ENCODE data around the gene CLIP2.
"Not testable (repeated sequence)": the region's sequence is repeated elsewhere in the genome, so short reads cannot be mapped to it uniquely, and the experiment has no call there.

CLIP2 gene

DNA sequence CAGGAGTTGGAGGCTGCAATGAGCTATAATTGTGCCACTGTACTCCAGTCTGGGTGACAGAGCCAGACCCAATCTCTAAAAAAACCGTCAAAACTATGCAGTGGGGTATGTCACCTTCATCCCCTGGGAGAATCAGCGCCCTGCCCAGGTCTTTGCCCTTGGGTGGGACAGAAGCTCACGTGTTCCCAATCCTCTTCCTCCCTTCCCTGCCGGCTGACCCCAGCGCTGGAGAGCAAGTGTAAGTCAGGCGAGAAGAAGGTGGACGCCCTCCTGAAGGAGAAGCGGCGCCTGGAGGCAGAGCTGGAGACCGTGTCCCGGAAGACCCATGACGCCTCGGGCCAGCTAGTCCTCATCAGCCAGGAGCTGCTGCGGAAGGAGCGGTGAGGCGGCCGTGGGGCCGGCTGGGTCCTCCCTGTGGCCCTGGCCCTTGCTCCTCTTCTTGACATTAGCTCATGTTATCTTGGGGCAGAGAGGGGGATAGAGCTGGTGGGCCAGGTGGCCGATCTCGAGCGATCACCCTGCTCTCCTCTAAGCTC lies 99.7 kb downstream of the CLIP2 start:
- WGBS, 2 experiments: 95% methylated on average over 21 of the region's 21 CpGs
- Histone ChIP-seq H3K27ac (ENCODE audit: insufficient read depth, low read depth, low read length, poor library complexity, severe bottlenecking) (no peak overlapping the region), H3K27me3 (ENCODE audit: control insufficient read depth, insufficient read depth, low read length, poor library complexity, severe bottlenecking) (no peaks in the 10 kb centered on the region), H3K9me3 (ENCODE audit: control insufficient read depth, low read length) (no peaks in the 10 kb centered on the region), H3K4me3 (ENCODE audit: insufficient read depth, low read depth, low read length) (no peak overlapping the region), H3K36me3 (ENCODE audit: control insufficient read depth, insufficient read depth, low read length) (no peaks in the 10 kb centered on the region), H3K4me1 (ENCODE audit: control insufficient read depth, insufficient read depth, low read length) (no peaks in the 10 kb centered on the region)

DNA sequence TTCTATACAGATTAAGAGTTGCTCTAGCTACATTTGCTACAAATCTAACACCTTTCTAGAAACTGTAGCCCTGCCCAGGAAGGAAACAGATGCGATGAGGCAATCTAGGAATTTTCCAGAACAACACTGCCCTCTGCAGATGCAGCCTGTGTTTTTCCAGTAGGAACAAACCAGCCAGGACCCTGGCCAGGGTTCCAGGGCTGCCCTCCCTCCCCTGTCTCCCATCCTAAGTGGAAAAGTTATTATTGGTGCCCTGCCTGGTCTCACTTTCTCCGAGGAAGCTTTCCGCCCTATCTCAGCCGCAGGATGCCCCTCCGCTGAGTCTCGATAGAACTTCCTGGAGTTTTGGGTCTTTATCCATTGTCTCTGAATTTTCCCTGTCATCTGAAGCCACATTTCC lies 104.5 kb downstream of the CLIP2 start:
- not testable (repeated sequence) for H3K4me1 ChIP-seq (ENCODE audit: control insufficient read depth, insufficient read depth, low read length); H3K27me3 ChIP-seq (ENCODE audit: control insufficient read depth, insufficient read depth, low read length, poor library complexity, severe bottlenecking); H3K4me3 ChIP-seq (ENCODE audit: insufficient read depth, low read depth, low read length); H3K27ac ChIP-seq (ENCODE audit: insufficient read depth, low read depth, low read length, poor library complexity, severe bottlenecking); H3K36me3 ChIP-seq (ENCODE audit: control insufficient read depth, insufficient read depth, low read length); H3K9me3 ChIP-seq (ENCODE audit: control insufficient read depth, low read length)
- WGBS, 2 experiments: 71 to 77% methylated on average over 6 of the region's 6 CpGs

DNA sequence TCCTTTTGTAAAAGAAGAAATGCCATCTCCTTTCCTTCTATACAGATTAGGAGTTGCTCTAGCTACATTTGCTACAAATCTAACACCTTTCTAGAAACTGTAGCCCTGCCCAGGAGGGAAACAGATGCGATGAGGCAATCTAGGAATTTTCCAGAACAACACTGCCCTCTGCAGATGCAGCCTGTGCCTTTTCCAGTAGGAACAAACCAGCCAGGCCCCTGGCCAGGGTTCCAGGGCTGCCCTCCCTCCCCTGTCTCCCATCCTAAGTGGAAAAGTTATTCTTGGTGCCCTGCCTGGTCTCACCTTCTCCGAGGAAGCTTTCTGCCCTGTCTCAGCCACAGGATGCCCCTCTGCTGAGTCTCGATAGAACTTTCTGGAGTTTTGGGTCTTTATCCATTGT lies 105.4 kb downstream of the CLIP2 start:
- H3K27me3 ChIP-seq (ENCODE audit: control insufficient read depth, insufficient read depth, low read length, poor library complexity, severe bottlenecking); H3K4me1 ChIP-seq (ENCODE audit: control insufficient read depth, insufficient read depth, low read length); H3K4me3 ChIP-seq (ENCODE audit: insufficient read depth, low read depth, low read length); H3K27ac ChIP-seq (ENCODE audit: insufficient read depth, low read depth, low read length, poor library complexity, severe bottlenecking); H3K36me3 ChIP-seq (ENCODE audit: control insufficient read depth, insufficient read depth, low read length); H3K9me3 ChIP-seq (ENCODE audit: control insufficient read depth, low read length): not testable (repeated sequence)
- 72 to 75% methylated on average over 3 of the region's 3 CpGs for whole genome bisulfite sequencing, 2 experiments

DNA sequence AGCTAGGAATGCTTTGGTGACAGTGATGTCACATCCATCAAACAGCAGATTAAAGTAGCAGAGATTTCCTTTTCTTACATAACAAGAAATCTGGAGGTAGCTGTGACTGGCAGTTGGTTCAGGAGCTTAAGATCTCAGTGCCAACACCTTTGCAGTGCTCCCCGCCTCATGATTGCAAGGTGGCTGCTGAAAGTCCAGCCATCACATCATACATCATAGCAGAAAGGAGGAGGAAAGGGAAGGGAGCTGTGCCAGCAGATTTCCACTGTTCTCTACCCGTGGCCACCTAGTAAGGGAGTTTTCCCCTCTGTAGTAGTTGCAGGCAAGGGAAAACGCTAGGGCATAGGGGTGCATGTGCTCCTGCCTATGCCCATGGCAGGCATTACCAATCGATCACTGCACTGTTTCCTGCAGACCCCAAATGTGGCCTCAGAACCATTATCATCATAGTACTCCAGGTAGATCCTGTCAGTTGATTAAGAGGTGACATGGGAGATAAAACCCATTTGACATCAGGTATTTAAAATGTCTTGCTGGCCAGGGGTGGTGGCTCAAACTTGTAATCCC lies 106.6 kb downstream of the CLIP2 start:
- Histone ChIP-seq H3K9me3 (ENCODE audit: control insufficient read depth, low read length) (no peaks in the 10 kb centered on the region), H3K36me3 (ENCODE audit: control insufficient read depth, insufficient read depth, low read length) (peaks cover 6% of the 10 kb centered on the region), H3K27me3 (ENCODE audit: control insufficient read depth, insufficient read depth, low read length, poor library complexity, severe bottlenecking) (no peaks in the 10 kb centered on the region), H3K27ac (ENCODE audit: insufficient read depth, low read depth, low read length, poor library complexity, severe bottlenecking) (no peak overlapping the region), H3K4me3 (ENCODE audit: insufficient read depth, low read depth, low read length) (no peak overlapping the region), H3K4me1 (ENCODE audit: control insufficient read depth, insufficient read depth, low read length) (no peaks in the 10 kb centered on the region)
- 74% methylated on average over 4 of the region's 4 CpGs for WGBS, 2 experiments

DNA sequence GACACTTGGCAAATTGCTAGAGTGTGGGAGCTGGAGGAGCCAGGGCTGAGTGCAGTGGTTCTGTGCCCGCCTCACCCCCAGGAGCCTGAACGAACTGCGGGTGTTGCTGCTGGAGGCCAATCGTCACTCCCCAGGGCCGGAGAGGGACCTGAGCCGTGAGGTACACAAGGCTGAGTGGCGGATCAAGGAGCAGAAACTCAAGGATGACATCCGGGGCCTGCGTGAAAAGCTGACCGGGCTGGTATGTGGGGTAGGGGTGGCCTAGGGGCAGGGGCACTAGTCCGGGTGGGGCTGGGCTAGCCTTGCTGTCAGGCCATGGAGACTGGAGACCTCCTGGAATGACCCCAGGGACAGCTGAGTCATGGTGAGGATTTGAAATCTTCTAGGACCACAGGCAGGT lies 107.8 kb downstream of the CLIP2 start:
- Histone ChIP-seq H3K4me1 (ENCODE audit: control insufficient read depth, insufficient read depth, low read length) (no peaks in the 10 kb centered on the region), H3K36me3 (ENCODE audit: control insufficient read depth, insufficient read depth, low read length) (peaks cover 6% of the 10 kb centered on the region), H3K27me3 (ENCODE audit: control insufficient read depth, insufficient read depth, low read length, poor library complexity, severe bottlenecking) (no peaks in the 10 kb centered on the region)

DNA sequence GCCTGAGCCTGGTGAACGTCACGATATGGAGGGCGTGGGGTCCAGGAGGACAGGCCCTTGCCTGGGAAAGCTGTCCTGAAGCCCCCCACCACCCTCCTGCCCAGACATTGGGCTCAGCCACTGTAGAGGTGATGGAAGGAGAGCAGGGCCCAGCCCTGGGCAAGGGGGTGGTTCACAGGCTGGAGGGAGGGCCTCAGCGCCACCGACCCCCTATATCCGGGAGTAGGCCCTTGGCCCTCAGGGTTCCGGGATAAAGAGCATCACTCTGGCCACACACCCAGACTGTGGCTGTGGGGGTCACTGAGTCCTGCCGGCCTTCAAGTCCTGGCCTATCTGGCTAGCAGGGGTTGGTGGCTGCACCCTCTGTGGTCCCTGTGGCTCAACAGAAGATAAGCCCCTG lies 109.2 kb downstream of the CLIP2 start:
- no peaks in the 10 kb centered on the region for H3K9me3 ChIP-seq (ENCODE audit: control insufficient read depth, low read length)
- no peak overlapping the region for H3K4me3 ChIP-seq (ENCODE audit: insufficient read depth, low read depth, low read length)
- peaks cover 6% of the 10 kb centered on the region for H3K36me3 ChIP-seq (ENCODE audit: control insufficient read depth, insufficient read depth, low read length)
- 95 to 96% methylated on average over 8 of the region's 8 CpGs for WGBS, 2 experiments
- H3K27ac ChIP-seq (ENCODE audit: insufficient read depth, low read depth, low read length, poor library complexity, severe bottlenecking): no peak overlapping the region
- no peaks in the 10 kb centered on the region for H3K4me1 ChIP-seq (ENCODE audit: control insufficient read depth, insufficient read depth, low read length)
- no peaks in the 10 kb centered on the region for H3K27me3 ChIP-seq (ENCODE audit: control insufficient read depth, insufficient read depth, low read length, poor library complexity, severe bottlenecking)

More for the DNA sequence above, 107.8 kb downstream of the CLIP2 start:
- WGBS, 2 experiments: 94 to 95% methylated on average over 11 of the region's 11 CpGs
- Histone ChIP-seq H3K4me3 (ENCODE audit: insufficient read depth, low read depth, low read length) (no peak overlapping the region), H3K27ac (ENCODE audit: insufficient read depth, low read depth, low read length, poor library complexity, severe bottlenecking) (no peak overlapping the region), H3K9me3 (ENCODE audit: control insufficient read depth, low read length) (no peaks in the 10 kb centered on the region)

DNA sequence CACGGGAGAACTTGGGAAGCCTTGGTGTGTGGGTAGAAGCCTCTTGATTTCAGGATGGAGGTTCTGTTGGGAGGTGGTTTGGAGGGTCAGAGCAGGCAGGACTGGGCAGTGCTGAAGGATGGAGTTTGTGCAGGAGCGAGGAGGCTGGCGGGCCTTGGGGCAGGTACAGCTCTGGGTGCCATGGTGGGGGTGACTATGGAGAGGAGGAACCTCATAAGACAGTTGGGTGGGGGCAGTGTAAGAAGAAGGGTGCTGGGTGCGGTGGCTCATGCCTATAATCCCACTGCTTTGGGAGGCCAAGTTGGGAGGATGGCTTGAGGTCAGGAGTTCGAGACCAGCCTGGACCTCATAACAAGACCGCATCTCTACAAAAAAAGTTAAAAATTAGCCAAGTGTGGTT lies 109.8 kb downstream of the CLIP2 start:
- no peak overlapping the region for H3K4me3 ChIP-seq (ENCODE audit: insufficient read depth, low read depth, low read length)
- peaks cover 6% of the 10 kb centered on the region for H3K36me3 ChIP-seq (ENCODE audit: control insufficient read depth, insufficient read depth, low read length)
- H3K4me1 ChIP-seq (ENCODE audit: control insufficient read depth, insufficient read depth, low read length): no peaks in the 10 kb centered on the region
- 93 to 95% methylated on average over 6 of the region's 6 CpGs for WGBS, 2 experiments
- no peaks in the 10 kb centered on the region for H3K27me3 ChIP-seq (ENCODE audit: control insufficient read depth, insufficient read depth, low read length, poor library complexity, severe bottlenecking)
- H3K27ac ChIP-seq (ENCODE audit: insufficient read depth, low read depth, low read length, poor library complexity, severe bottlenecking): no peak overlapping the region
- no peaks in the 10 kb centered on the region for H3K9me3 ChIP-seq (ENCODE audit: control insufficient read depth, low read length)

DNA sequence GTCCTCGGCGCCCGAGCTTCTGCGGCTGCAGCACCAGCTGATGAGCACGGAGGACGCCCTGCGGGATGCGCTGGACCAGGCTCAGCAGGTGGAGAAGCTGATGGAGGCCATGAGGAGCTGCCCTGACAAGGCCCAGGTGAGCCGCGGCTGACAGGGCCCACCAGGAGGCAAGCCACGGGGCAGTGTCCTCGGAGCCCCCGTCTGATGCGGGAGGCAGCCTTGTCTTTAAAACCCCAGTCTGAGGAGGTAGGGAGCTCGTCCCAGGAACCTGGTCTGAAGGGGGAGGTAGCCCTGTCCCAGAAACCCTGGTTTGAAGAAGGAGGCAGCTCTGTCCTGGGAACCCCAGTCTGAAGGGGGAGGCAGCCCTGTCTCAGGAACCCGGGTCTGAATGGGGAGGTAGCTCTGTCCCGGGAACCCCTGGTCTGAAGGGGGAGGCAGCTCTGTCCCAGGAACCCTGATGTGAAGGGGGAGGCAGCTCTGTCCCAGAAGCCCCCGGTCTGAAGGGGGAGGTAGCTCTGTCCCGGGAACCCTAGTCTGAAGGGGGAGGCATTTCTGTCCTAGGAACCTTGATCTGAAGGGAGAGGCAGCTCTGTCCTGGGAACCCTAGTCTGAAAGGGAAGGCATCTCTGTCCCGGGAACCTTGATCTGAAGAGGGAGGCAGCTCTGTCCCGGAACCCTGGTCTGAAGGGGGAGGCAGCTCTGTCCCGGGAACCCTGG lies 111.4 kb downstream of the CLIP2 start:
- WGBS, 2 experiments: 91% methylated on average over 22 of the region's 22 CpGs
- H3K27me3 ChIP-seq (ENCODE audit: control insufficient read depth, insufficient read depth, low read length, poor library complexity, severe bottlenecking): no peaks in the 10 kb centered on the region
- H3K9me3 ChIP-seq (ENCODE audit: control insufficient read depth, low read length): no peaks in the 10 kb centered on the region
- no peak overlapping the region for H3K27ac ChIP-seq (ENCODE audit: insufficient read depth, low read depth, low read length, poor library complexity, severe bottlenecking)
- no peak overlapping the region for H3K4me3 ChIP-seq (ENCODE audit: insufficient read depth, low read depth, low read length)
- peaks cover 10% of the 10 kb centered on the region for H3K36me3 ChIP-seq (ENCODE audit: control insufficient read depth, insufficient read depth, low read length)
- no peaks in the 10 kb centered on the region for H3K4me1 ChIP-seq (ENCODE audit: control insufficient read depth, insufficient read depth, low read length)

DNA sequence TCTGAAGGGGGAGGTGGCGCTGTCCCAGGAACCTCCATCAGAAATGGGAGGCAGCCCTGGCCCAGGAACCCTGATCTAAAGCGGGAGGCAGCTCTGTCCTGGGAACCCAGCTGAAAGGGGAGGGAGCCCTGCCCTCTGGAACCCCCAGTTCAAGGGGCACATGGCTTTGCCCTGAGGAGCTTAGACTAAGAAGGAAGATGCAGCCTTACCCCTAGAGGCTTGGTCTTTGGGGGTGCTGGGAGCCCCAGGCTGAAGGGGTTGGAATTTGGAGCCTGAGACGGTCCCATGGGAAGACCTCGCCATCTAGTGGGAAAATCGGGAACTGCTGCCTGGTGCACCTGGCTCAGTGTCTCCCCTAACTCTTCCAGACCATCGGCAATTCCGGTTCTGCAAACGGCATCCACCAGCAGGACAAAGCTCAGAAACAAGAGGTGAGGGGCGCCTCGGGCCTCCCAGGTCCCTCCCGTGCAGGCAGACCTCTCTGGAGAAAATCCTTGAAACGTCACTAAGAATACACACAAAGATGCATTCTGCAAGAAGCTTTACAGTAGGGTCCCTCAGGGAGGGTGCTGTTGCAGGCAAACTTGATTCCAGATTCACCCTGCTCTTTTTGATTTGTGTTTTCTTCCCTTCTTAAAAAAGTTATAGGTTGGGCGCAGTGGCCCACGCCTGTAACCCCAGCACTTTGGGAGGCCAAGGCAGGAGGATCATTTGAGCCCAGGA lies 112.1 kb downstream of the CLIP2 start:
- Histone ChIP-seq H3K4me1 (ENCODE audit: control insufficient read depth, insufficient read depth, low read length) (no peaks in the 10 kb centered on the region), H3K9me3 (ENCODE audit: control insufficient read depth, low read length) (no peaks in the 10 kb centered on the region), H3K36me3 (ENCODE audit: control insufficient read depth, insufficient read depth, low read length) (peaks cover 10% of the 10 kb centered on the region), H3K27me3 (ENCODE audit: control insufficient read depth, insufficient read depth, low read length, poor library complexity, severe bottlenecking) (no peaks in the 10 kb centered on the region), H3K4me3 (ENCODE audit: insufficient read depth, low read depth, low read length) (no peak overlapping the region), H3K27ac (ENCODE audit: insufficient read depth, low read depth, low read length, poor library complexity, severe bottlenecking) (no peak overlapping the region)
- 43% methylated on average over 14 of the region's 14 CpGs for WGBS, 2 experiments

DNA sequence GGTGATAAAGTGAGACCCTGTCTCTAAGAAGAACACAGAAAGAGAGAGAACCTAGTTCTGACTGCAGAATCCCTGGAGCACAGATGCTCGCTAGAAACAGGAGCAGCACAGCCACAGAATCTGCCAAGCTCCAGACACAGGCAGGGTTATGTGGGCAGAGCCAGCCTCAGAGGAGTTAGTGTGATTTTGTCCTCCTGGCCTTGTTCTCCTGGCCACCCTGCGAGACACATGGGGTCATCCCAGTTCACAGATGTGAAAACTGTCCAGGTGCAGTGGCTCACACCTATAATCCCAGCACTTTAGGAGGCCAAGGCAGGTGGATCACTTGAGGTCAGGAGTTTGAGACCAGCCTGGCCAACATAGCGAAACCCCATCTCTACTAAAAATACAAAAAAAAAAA lies 113.5 kb downstream of the CLIP2 start:
- H3K27ac ChIP-seq (ENCODE audit: insufficient read depth, low read depth, low read length, poor library complexity, severe bottlenecking); H3K27me3 ChIP-seq (ENCODE audit: control insufficient read depth, insufficient read depth, low read length, poor library complexity, severe bottlenecking); H3K36me3 ChIP-seq (ENCODE audit: control insufficient read depth, insufficient read depth, low read length); H3K4me1 ChIP-seq (ENCODE audit: control insufficient read depth, insufficient read depth, low read length); H3K9me3 ChIP-seq (ENCODE audit: control insufficient read depth, low read length); H3K4me3 ChIP-seq (ENCODE audit: insufficient read depth, low read depth, low read length): not testable (repeated sequence)
- WGBS, 2 experiments: 88 to 94% methylated on average over 3 of the region's 3 CpGs

Data from ectodermal cell (in vitro differentiated cells).